ENCODE measurements around the gene MAMDC4.

The MAMDC4 gene

DNA sequence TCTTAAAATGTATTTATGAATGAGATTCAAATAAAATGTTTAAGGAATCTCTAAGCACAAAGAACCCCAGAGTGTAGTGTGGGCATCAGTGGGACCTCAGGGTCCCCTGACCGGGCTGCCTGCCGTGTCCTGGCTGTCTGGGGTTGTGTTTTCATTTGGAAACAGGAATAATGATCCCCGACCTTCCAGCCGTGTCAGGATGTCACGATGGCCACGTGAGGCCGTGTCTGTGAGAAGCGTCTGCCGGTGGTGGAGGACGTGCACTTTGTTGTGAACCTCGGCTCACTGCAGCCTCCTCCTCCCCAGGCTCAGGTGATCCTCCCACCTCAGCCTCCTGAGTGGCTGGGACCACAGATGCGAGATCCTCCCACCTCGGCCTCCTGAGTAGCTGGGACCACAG is 38.5 kb downstream of the MAMDC4 start:
- no peak for DNase-seq
- Histone ChIP-seq H3K4me1 (ENCODE audit: control insufficient read depth, insufficient read depth, low read length, poor library complexity, severe bottlenecking) (peaks cover 11% of the 10 kb centered on the region), H3K4me3 (ENCODE audit: insufficient read depth, low read depth, low read length, poor library complexity, severe bottlenecking) (no peak overlapping the region), H3K27me3 (replicated peaks; ENCODE audit: control insufficient read depth, insufficient read depth, low read length, poor library complexity, severe bottlenecking) (no peaks in the 10 kb centered on the region), H3K9me3 (ENCODE audit: control insufficient read depth, low read length) (no peaks in the 10 kb centered on the region), H3K27ac (ENCODE audit: insufficient read depth, low read length, poor library complexity, severe bottlenecking) (no peak overlapping the region), H3K36me3 (ENCODE audit: control insufficient read depth, insufficient read depth, low read length) (peaks cover 15% of the 10 kb centered on the region)

DNA sequence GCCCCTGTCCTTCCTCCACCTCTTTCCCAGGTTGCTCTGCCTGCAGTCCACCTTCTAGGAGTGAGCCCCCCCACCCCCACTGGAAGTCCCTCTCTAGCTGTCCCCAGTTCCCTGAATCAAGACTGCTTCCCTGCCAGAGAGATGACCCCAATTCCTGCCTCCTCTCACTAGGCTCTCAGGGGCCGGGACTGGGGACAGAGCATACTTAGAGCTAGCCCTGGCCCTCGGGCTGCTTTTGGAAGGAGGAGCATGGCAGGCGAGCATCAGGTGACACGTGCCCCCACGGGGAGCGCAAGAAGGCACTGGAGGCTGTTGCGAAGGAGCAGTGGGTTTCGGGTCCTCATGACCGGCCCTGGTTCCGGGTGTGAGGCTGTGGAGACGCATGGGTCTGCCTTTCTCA is 43.9 kb downstream of the MAMDC4 start:
- H3K27me3 ChIP-seq (replicated peaks; ENCODE audit: control insufficient read depth, insufficient read depth, low read length, poor library complexity, severe bottlenecking), result no peaks in the 10 kb centered on the region
- peaks cover 30% of the 10 kb centered on the region for H3K36me3 ChIP-seq (ENCODE audit: control insufficient read depth, insufficient read depth, low read length)
- H3K27ac ChIP-seq (ENCODE audit: insufficient read depth, low read length, poor library complexity, severe bottlenecking), result peak overlapping the region; percentile 11
- H3K4me1 ChIP-seq (ENCODE audit: control insufficient read depth, insufficient read depth, low read length, poor library complexity, severe bottlenecking), result no peaks in the 10 kb centered on the region
- no peaks in the 10 kb centered on the region for H3K9me3 ChIP-seq (ENCODE audit: control insufficient read depth, low read length)
- H3K4me3 ChIP-seq (ENCODE audit: insufficient read depth, low read depth, low read length, poor library complexity, severe bottlenecking), result no peak overlapping the region
- DNase-seq, result no peak

DNA sequence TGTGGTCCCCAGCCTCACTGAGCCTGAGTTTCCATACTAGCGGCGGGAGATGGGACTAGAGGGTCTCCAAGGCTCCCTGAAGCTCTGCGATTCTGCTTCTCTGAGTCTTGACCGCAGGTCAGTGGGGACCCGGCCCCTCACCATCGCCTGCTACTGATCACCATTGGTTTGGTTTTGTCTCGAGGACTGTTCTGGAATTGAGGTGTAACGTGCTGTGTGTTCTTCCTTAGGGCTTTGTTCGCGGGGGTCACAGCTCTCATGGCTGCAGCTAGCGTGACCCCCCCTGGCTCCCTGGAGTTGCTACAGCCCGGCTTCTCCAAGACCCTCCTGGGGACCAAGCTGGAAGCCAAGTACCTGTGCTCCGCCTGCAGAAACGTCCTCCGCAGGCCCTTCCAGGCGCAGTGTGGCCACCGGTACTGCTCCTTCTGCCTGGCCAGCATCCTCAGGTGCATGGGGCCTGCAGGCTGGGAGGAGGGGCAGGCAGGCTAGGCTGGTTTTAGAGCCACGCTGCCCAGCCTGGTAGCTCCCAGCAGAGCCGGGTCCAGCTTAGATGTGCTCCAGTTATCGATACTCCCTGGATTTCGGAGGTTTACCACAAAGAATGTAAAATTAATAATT is 46.4 kb downstream of the MAMDC4 start:
- Histone ChIP-seq H3K4me3 (ENCODE audit: insufficient read depth, low read depth, low read length, poor library complexity, severe bottlenecking) (no peak overlapping the region), H3K36me3 (ENCODE audit: control insufficient read depth, insufficient read depth, low read length) (peaks cover 28% of the 10 kb centered on the region), H3K4me1 (ENCODE audit: control insufficient read depth, insufficient read depth, low read length, poor library complexity, severe bottlenecking) (peaks cover 21% of the 10 kb centered on the region), H3K9me3 (ENCODE audit: control insufficient read depth, low read length) (no peaks in the 10 kb centered on the region), H3K27me3 (replicated peaks; ENCODE audit: control insufficient read depth, insufficient read depth, low read length, poor library complexity, severe bottlenecking) (no peaks in the 10 kb centered on the region), H3K27ac (ENCODE audit: insufficient read depth, low read length, poor library complexity, severe bottlenecking) (no peak overlapping the region)
- DNase-seq, result no peak

DNA sequence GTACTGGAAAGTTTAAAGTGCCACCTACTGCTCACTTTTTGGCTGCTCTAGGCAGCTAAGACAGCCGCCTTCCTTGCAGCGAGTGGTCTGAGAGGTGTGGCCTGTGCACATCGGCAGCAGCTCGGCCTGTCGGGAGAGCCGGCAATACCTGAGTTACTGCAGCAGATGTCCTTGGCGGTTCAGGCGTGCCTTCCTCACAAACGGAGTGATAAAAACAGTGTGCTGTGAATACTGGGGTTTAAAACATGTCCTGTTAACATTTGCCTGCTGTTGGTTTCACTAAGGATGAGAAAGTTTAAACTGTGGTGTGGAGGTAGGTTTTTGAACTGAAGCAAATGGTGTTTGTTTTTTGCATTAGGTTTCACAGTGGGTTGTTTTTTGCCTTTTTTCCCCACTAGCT is 47.0 kb downstream of the MAMDC4 start:
- Histone ChIP-seq H3K4me3 (ENCODE audit: insufficient read depth, low read depth, low read length, poor library complexity, severe bottlenecking) (no peak overlapping the region), H3K9me3 (ENCODE audit: control insufficient read depth, low read length) (no peaks in the 10 kb centered on the region), H3K27ac (ENCODE audit: insufficient read depth, low read length, poor library complexity, severe bottlenecking) (no peak overlapping the region), H3K36me3 (ENCODE audit: control insufficient read depth, insufficient read depth, low read length) (peaks cover 28% of the 10 kb centered on the region), H3K27me3 (replicated peaks; ENCODE audit: control insufficient read depth, insufficient read depth, low read length, poor library complexity, severe bottlenecking) (no peaks in the 10 kb centered on the region), H3K4me1 (ENCODE audit: control insufficient read depth, insufficient read depth, low read length, poor library complexity, severe bottlenecking) (peaks cover 21% of the 10 kb centered on the region)
- no peak for DNase-seq

DNA sequence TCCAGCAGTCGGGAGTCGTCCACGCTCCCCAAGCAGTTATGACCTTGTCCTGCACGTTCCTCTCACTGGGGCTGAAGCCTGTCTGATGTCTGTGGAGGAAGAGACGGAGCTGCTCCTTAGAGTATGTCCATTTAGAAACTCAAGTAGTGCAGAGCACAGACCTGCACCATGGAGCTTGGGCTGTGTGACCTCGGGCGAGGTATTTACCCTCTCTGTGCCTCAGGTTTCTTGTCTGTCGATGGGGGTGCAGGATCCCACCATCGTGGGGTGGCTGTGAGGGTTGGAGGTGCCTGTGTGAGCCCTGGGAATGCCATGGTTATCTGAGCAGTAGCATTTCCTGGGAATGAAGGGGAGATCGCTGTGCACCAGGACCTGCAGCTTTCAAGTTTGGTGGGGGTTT is 48.4 kb downstream of the MAMDC4 start:
- DNase-seq, result no peak
- Histone ChIP-seq H3K27me3 (replicated peaks; ENCODE audit: control insufficient read depth, insufficient read depth, low read length, poor library complexity, severe bottlenecking) (no peaks in the 10 kb centered on the region), H3K36me3 (ENCODE audit: control insufficient read depth, insufficient read depth, low read length) (peaks cover 25% of the 10 kb centered on the region), H3K9me3 (ENCODE audit: control insufficient read depth, low read length) (no peaks in the 10 kb centered on the region), H3K4me1 (ENCODE audit: control insufficient read depth, insufficient read depth, low read length, poor library complexity, severe bottlenecking) (peaks cover 21% of the 10 kb centered on the region), H3K4me3 (ENCODE audit: insufficient read depth, low read depth, low read length, poor library complexity, severe bottlenecking) (no peak overlapping the region), H3K27ac (ENCODE audit: insufficient read depth, low read length, poor library complexity, severe bottlenecking) (peak overlapping the region; percentile 89)

DNA sequence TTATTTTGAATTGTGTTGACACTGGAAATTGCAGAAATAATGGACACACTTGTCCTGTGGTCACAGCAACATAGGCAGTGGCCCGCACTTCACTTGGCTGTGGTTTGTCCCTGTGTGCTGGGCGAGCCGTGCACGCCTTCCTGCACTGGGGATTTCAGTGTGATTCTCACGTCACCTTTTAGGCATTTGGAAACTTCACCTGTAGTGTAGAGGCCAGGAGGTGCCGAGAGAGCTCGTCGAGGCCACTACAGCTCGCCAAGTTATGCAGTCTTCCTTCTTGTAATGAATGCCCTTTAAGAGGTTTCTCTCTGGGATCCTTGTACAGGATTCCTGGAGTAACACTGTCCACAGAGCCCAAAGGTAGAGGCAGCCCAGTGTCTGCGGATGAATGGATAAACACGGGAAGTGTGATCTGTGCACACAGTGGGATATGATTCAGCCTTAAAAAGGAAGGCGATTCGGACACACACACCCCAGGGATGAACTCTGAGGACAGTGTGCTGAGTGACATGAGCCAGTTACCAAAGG is 48.9 kb downstream of the MAMDC4 start:
- Histone ChIP-seq H3K27ac (ENCODE audit: insufficient read depth, low read length, poor library complexity, severe bottlenecking) (peak overlapping the region; percentile 89), H3K9me3 (ENCODE audit: control insufficient read depth, low read length) (no peaks in the 10 kb centered on the region), H3K27me3 (replicated peaks; ENCODE audit: control insufficient read depth, insufficient read depth, low read length, poor library complexity, severe bottlenecking) (no peaks in the 10 kb centered on the region), H3K4me1 (ENCODE audit: control insufficient read depth, insufficient read depth, low read length, poor library complexity, severe bottlenecking) (peaks cover 21% of the 10 kb centered on the region), H3K36me3 (ENCODE audit: control insufficient read depth, insufficient read depth, low read length) (peaks cover 30% of the 10 kb centered on the region), H3K4me3 (ENCODE audit: insufficient read depth, low read depth, low read length, poor library complexity, severe bottlenecking) (no peak overlapping the region)
- no peak for DNase-seq

DNA sequence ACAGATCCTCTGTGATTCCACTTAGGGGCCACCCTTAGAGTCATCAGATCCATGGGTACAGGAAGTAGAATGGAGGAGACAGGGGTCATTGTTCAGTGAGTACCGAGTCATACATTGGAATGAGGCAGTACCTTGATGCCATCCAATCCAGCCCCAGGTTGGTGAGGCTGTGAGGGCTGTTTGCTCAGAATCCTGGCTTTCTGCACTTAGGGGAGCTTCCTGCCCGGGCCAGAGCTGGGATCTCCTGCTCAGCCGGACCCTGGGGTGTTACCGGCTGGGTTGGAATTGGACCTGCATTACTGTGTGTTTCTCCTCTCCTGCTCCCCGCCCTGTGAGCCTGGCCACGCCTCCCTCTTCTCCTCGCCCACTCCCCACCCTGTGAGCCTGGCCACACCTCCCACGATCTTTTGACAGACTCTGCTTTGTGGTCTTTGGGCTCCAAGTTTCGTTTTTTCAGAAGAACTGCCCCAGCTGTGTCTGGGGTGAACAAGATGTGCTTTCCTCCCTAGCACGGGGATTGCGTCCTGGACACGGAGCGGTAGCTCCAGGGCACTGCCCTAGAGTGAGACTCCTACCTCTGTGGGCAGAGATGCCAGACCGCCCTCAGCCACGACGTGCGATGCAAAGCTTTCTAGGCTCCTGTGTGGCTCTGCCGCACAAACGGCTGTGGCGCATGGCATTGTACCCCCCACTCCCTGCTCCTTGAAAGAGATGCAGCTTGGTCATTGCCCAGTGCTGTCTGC is 49.5 kb downstream of the MAMDC4 start:
- peak; percentile 53 to 66 (median 59) for DNase-seq
- Histone ChIP-seq H3K27me3 (replicated peaks; ENCODE audit: control insufficient read depth, insufficient read depth, low read length, poor library complexity, severe bottlenecking) (no peaks in the 10 kb centered on the region), H3K4me1 (ENCODE audit: control insufficient read depth, insufficient read depth, low read length, poor library complexity, severe bottlenecking) (peaks cover 21% of the 10 kb centered on the region), H3K27ac (ENCODE audit: insufficient read depth, low read length, poor library complexity, severe bottlenecking) (peak overlapping the region; percentile 89), H3K36me3 (ENCODE audit: control insufficient read depth, insufficient read depth, low read length) (peaks cover 32% of the 10 kb centered on the region), H3K4me3 (ENCODE audit: insufficient read depth, low read depth, low read length, poor library complexity, severe bottlenecking) (peak overlapping the region; percentile 30), H3K9me3 (ENCODE audit: control insufficient read depth, low read length) (no peaks in the 10 kb centered on the region)

DNA sequence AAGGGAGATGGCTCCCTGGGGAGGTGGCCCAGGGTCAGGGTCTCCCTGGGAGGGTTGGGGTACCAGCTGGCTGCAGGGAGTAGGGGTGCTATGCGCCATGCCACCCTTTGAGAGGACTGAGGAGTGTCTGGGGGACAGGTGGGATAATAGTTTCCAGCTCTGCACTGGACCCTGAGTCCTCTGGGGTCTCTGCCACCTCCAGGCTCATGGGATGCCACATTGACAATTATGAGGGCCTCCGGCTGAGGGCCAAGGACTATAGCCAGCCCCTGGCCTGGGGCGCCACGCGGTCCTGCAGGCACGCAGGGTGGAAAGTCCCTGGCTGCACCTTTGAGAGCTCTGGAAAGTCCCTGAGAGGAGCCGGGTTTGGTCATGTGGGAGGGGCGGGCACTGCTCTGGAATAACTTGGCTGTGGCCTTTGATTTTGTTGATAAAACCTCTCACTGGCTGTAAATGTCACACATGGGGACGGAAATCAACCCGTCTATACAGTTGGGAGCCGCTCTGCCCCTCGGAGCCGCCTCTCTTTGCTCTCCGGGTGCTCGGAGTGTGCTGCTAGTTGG is 50.2 kb downstream of the MAMDC4 start:
- H3K27me3 ChIP-seq (replicated peaks; ENCODE audit: control insufficient read depth, insufficient read depth, low read length, poor library complexity, severe bottlenecking), result no peaks in the 10 kb centered on the region
- peaks cover 21% of the 10 kb centered on the region for H3K4me1 ChIP-seq (ENCODE audit: control insufficient read depth, insufficient read depth, low read length, poor library complexity, severe bottlenecking)
- H3K27ac ChIP-seq (ENCODE audit: insufficient read depth, low read length, poor library complexity, severe bottlenecking), result peak overlapping the region; percentile 89
- DNase-seq, result peak; percentile 82 to 88 (median 84)
- H3K9me3 ChIP-seq (ENCODE audit: control insufficient read depth, low read length), result no peaks in the 10 kb centered on the region
- peak overlapping the region; percentile 30 for H3K4me3 ChIP-seq (ENCODE audit: insufficient read depth, low read depth, low read length, poor library complexity, severe bottlenecking)
- peaks cover 32% of the 10 kb centered on the region for H3K36me3 ChIP-seq (ENCODE audit: control insufficient read depth, insufficient read depth, low read length)

DNA sequence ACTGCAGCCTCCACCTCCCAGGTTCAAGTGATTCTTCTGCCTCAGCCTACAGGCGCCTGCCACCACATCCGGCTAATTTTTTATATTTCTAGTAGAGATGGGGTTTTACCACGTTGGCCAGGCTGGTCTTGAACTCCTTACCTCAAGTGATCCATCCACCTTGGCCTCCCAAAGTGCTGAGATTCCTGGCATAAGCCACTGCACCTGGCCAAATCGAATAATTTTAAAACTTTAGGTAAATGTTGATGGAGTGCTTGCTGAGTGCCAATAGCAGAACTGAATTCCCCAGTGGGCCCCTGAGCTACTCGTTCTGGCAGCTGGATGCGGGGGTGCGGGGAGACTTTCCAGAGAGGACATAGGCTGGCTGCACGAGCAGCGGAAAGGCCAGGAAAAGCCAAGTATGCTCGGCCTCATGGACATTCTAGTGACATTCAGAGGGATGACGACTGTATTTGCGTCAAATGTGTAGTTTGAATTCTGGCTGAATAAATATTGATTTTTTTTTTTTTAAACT is 51.0 kb downstream of the MAMDC4 start:
- no peak for DNase-seq
- Histone ChIP-seq H3K36me3 (ENCODE audit: control insufficient read depth, insufficient read depth, low read length) (peaks cover 37% of the 10 kb centered on the region), H3K27ac (ENCODE audit: insufficient read depth, low read length, poor library complexity, severe bottlenecking) (peak overlapping the region; percentile 89)

DNA sequence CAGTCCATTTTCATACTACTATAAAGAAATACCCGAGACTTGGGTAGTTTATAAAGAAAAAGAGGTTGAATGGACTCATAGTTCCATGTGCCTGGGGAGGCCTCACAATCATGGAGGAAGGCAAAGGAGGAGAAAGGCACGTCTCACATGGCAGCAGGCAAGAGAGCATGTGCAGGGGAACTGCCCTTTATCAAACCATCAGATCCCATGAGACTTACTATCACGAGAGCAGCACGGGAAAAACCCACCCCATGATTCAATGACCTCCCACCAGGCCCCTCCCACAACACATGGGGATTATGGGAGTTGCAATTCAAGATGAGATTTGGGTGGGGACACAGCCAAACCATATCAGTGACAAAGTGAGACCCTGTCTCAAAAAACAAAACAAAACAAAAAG is 54.1 kb downstream of the MAMDC4 start:
- Histone ChIP-seq H3K9me3 (ENCODE audit: control insufficient read depth, low read length) (no peaks in the 10 kb centered on the region), H3K27me3 (replicated peaks; ENCODE audit: control insufficient read depth, insufficient read depth, low read length, poor library complexity, severe bottlenecking) (no peaks in the 10 kb centered on the region), H3K27ac (ENCODE audit: insufficient read depth, low read length, poor library complexity, severe bottlenecking) (no peak overlapping the region), H3K4me3 (ENCODE audit: insufficient read depth, low read depth, low read length, poor library complexity, severe bottlenecking) (no peak overlapping the region), H3K36me3 (ENCODE audit: control insufficient read depth, insufficient read depth, low read length) (peaks cover 31% of the 10 kb centered on the region), H3K4me1 (ENCODE audit: control insufficient read depth, insufficient read depth, low read length, poor library complexity, severe bottlenecking) (peaks cover 21% of the 10 kb centered on the region)
- no peak for DNase-seq

More for the DNA sequence above, 51.0 kb downstream of the MAMDC4 start:
- Histone ChIP-seq H3K4me1 (ENCODE audit: control insufficient read depth, insufficient read depth, low read length, poor library complexity, severe bottlenecking) (peaks cover 21% of the 10 kb centered on the region), H3K27me3 (replicated peaks; ENCODE audit: control insufficient read depth, insufficient read depth, low read length, poor library complexity, severe bottlenecking) (no peaks in the 10 kb centered on the region), H3K9me3 (ENCODE audit: control insufficient read depth, low read length) (no peaks in the 10 kb centered on the region), H3K4me3 (ENCODE audit: insufficient read depth, low read depth, low read length, poor library complexity, severe bottlenecking) (peak overlapping the region; percentile 15)

All from effector memory CD4-positive, alpha-beta T cell (primary cell).